HG03045 (cell line): ENCODE results near the gene PHOSPHO2.
"Not testable (repeated sequence)": the region's sequence is repeated elsewhere in the genome, so short reads cannot be mapped to it uniquely, and the experiment has no call there.

Source experiments
- ATAC-seq: cut with Tn5 transposase; IDR thresholded peaks from one replicate; pipeline ENCODE4 v1.9.1; 2021; ENCODE audit warnings: mild to moderate bottlenecking, moderate library complexity; ENCODE audit not compliant: unreplicated experiment

Gene PHOSPHO2

GRCh38 chr2:169683425-169684134 lies 10.7 kb upstream of the PHOSPHO2 start:
- ATAC-seq = no peak

GRCh38 chr2:169684135-169684565 lies 10.1 kb upstream of the PHOSPHO2 start:
- ATAC-seq = no peak

GRCh38 chr2:169684712-169685111 lies 9.6 kb upstream of the PHOSPHO2 start:
- not testable (repeated sequence) for ATAC-seq

GRCh38 chr2:169686825-169687224 lies 7.4 kb upstream of the PHOSPHO2 start:
- not testable (repeated sequence) for ATAC-seq

GRCh38 chr2:169687943-169688342 lies 6.3 kb upstream of the PHOSPHO2 start:
- not testable (repeated sequence) for ATAC-seq

- ATAC-seq = no peak
Measured at GRCh38 chr2:169690958-169691357, 3.3 kb upstream of the PHOSPHO2 start.

GRCh38 chr2:169692718-169693117 lies 1.6 kb upstream of the PHOSPHO2 start:
- no peak for ATAC-seq

GRCh38 chr2:169693360-169693759 lies 909 bp upstream of the PHOSPHO2 start:
- no peak for ATAC-seq

- ATAC-seq = no peak
Measured at GRCh38 chr2:169694894-169695260, 608 bp downstream of the PHOSPHO2 start.

- ATAC-seq = no peak
Measured at GRCh38 chr2:169696381-169696780, 2.1 kb downstream of the PHOSPHO2 start.

GRCh38 chr2:169699173-169699572 lies 4.9 kb downstream of the PHOSPHO2 start:
- not testable (repeated sequence) for ATAC-seq

GRCh38 chr2:169702996-169703395 lies 8.7 kb downstream of the PHOSPHO2 start:
- no peak for ATAC-seq

- ATAC-seq = no peak
Measured at GRCh38 chr2:169704160-169704708, 10.0 kb downstream of the PHOSPHO2 start.

GRCh38 chr2:169705927-169706326 lies 11.7 kb downstream of the PHOSPHO2 start:
- ATAC-seq = no peak

- no peak for ATAC-seq
Measured at GRCh38 chr2:169707626-169708025, 13.4 kb downstream of the PHOSPHO2 start.

GRCh38 chr2:169709331-169709730 lies 15.1 kb downstream of the PHOSPHO2 start:
- ATAC-seq = no peak

- no peak for ATAC-seq
Measured at GRCh38 chr2:169709981-169710380, 15.7 kb downstream of the PHOSPHO2 start.

GRCh38 chr2:169711751-169712509 lies 17.7 kb downstream of the PHOSPHO2 start:
- ATAC-seq = no peak

- ATAC-seq = no peak
Measured at GRCh38 chr2:169712791-169713227, 18.5 kb downstream of the PHOSPHO2 start.

GRCh38 chr2:169713331-169713730 lies 19.1 kb downstream of the PHOSPHO2 start:
- ATAC-seq = no peak

- no peak for ATAC-seq
Measured at GRCh38 chr2:169714699-169715098, 20.4 kb downstream of the PHOSPHO2 start.
